Gastroesophageal sphincter (tissue), 4 donors: Measurements from ENCODE around the gene BABAM2. TPM values are rescaled to one million over a fixed set of nuclear protein-coding genes. Genes with fewer than 3 reads are reported as not detected.

Experiments used
- ATAC-seq: fragments of 150-250 bp; one replicate; pipeline ENCODE4 v1.9.1; 2016; ENCODE audit warnings: mild to moderate bottlenecking, moderate library complexity
- H3K27ac ChIP-seq, 4 donors: fragments of 200-600 bp; sonication (generic) in 3 of 4; 1 replicate in 3 of 4; 2 replicates in 1 of 4; pipeline ENCODE4 v1.5.1; 2016 to 2019
- H3K27me3 ChIP-seq: fragments of 200-600 bp; sonication (generic); one replicate; pipeline ENCODE4 v1.5.1; 2019
- H3K36me3 ChIP-seq, 2 donors: fragments of 200-600 bp; sonication (generic); one replicate each; pipeline ENCODE4 v1.5.1; 2019; ENCODE audit warnings: control low read depth in 1 of 2
- H3K4me1 ChIP-seq, 3 donors: fragments of 200-600 bp; sonication (generic); 1 replicate in 2 of 3; 2 replicates in 1 of 3; pipeline ENCODE4 v1.5.1; 2016 to 2019; ENCODE audit warnings: control low read depth in 2 of 3
- H3K4me3 ChIP-seq, 2 donors: fragments of 200-600 bp; sonication (generic); one replicate each; pipeline ENCODE4 v1.5.1; 2019; ENCODE audit warnings: mild to moderate bottlenecking in 1 of 2, moderate library complexity in 1 of 2
- H3K9me3 ChIP-seq, 3 donors: fragments of 200-600 bp; sonication (generic); one replicate each; pipeline ENCODE4 v1.5.1; 2017 to 2019; ENCODE audit warnings: control low read depth in 2 of 3
- EP300 ChIP-seq: sonication (generic); formaldehyde crosslinking; IDR thresholded peaks from one replicate; pipeline ENCODE4 v1.6.1; 2017; ENCODE audit warnings: antibody characterized with exemption, mild to moderate bottlenecking
- POLR2A ChIP-seq, 2 donors: fragments of 450-650 bp; IDR thresholded peaks; one replicate each; pipeline ENCODE4 v1.6.1; 2017; ENCODE audit warnings: antibody characterized with exemption in 2 of 2, mild to moderate bottlenecking in 2 of 2, moderate library complexity in 1 of 2
- POLR2AphosphoS5 ChIP-seq: sonication (generic); formaldehyde crosslinking; IDR thresholded peaks from one replicate; pipeline ENCODE4 v1.6.1; 2017; ENCODE audit warnings: antibody characterized with exemption
- WGBS, 2 donors: methylation state at CpG; one replicate each; pipeline ENCODE4 v1.1.5; 2018; ENCODE audit warnings: low coverage in 1 of 2; 5-methylcytosine and 5-hydroxymethylcytosine counted together
- total RNA-seq, 4 donors: library from RNA; depleted of rRNA; stranded (reverse); fragments of >200 nt; gene quantifications; one replicate each; pipeline ENCODE4 v1.1.0, GENCODE V29; 2016
- TF ChIP-seq, protein P1 (sequence below), 4 experiments: fragments of 200-600 bp in 2 of 4; fragments of 450-650 bp in 2 of 4; sonication (generic) in 1 of 4; IDR thresholded peaks; one replicate each; pipeline ENCODE4 v1.5.1; 2017 to 2019; ENCODE audit warnings: antibody characterized with exemption in 4 of 4, mild to moderate bottlenecking in 2 of 4, moderate library complexity in 2 of 4

The BABAM2 gene
- total RNA-seq, 4 donors from 2014 or later = 28.5 to 43.6 (median 37.4) TPM

DNA sequence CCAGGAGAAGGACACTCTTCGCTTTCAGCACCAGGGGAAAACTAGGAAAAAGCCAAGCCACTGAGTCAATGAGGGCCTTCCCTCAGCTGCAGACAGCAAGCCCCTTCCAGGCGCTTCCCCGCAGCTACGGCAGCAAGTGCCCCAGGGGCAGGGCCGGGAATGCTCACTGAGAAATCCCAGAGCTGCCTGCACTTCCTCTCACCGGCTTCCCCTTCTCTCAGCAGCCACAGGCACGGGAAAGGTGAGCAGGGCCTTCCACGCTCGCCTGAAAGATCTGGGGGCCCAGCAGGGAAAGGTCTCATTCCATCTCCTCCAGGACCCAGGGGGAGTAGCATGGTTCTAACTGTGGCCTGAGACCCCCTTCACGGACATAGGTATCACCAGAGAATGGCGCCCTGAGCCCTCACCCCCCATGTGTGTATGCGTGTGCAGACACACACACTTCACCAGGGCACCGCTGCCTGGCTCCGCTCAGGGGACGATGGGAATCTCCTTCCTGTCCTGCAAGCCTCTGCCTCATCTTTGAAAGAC lies 472.5 kb downstream of the BABAM2 start:
- 87 to 93% methylated on average over 3 to 4 of the region's 15 CpGs for WGBS, 2 donors

DNA sequence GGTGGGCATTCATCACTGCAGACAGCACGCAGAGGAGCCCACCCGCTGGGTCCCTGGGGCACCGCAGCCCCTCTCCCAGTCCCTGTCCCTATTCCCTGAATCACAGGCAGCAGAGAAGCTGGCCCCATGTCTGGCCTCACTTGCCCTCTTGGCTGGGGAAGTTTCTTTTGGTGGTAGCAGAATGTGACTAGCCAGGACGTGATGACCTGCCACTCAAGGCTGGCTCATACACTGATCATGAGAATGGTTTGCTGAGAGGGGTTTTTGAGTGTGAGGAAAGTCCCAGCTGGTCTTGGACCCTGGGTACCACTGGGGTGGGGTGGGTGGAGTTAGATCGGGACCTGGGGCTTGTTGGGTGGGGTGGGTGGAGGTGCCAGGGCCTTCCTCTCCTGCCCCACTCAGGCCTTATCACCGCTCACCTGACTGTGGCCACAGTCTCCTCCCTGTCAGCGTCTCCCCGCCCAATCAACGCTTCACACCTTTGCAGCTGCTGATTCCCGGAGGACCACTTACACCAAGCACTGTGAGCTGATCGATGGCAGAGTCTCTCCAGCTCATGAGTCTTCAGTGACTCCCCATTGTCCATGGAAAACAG lies 473.3 kb downstream of the BABAM2 start:
- no peak overlapping the region for H3K27ac ChIP-seq
- no peaks in the 10 kb centered on the region for H3K27me3 ChIP-seq
- H3K9me3 ChIP-seq = no peaks in the 10 kb centered on the region
- no peaks in the 10 kb centered on the region for H3K36me3 ChIP-seq
- no peaks in the 10 kb centered on the region for H3K4me1 ChIP-seq
- no peak overlapping the region for H3K4me3 ChIP-seq
- TF ChIP-seq EP300 (no peak), POLR2AphosphoS5 (no peak), POLR2A (IDR thresholded peaks at IDR 0.05) (no peak)
- TF ChIP-seq, protein P1, sequence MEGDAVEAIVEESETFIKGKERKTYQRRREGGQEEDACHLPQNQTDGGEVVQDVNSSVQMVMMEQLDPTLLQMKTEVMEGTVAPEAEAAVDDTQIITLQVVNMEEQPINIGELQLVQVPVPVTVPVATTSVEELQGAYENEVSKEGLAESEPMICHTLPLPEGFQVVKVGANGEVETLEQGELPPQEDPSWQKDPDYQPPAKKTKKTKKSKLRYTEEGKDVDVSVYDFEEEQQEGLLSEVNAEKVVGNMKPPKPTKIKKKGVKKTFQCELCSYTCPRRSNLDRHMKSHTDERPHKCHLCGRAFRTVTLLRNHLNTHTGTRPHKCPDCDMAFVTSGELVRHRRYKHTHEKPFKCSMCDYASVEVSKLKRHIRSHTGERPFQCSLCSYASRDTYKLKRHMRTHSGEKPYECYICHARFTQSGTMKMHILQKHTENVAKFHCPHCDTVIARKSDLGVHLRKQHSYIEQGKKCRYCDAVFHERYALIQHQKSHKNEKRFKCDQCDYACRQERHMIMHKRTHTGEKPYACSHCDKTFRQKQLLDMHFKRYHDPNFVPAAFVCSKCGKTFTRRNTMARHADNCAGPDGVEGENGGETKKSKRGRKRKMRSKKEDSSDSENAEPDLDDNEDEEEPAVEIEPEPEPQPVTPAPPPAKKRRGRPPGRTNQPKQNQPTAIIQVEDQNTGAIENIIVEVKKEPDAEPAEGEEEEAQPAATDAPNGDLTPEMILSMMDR (IDR thresholded peaks at IDR 0.05) = no peak
- WGBS, 2 donors = 92% methylated on average over 2 of the region's 11 CpGs; no CpG with 5 or more reads in 1 of the 2 donors
- no peak for ATAC-seq

More for the DNA sequence above, 472.5 kb downstream of the BABAM2 start:
- ATAC-seq = no peak
- no peak overlapping the region for H3K27ac ChIP-seq
- TF ChIP-seq EP300 (no peak), POLR2AphosphoS5 (no peak)
- TF ChIP-seq, protein P1 (IDR thresholded peaks at IDR 0.05) = no peak
- no peaks in the 10 kb centered on the region for H3K9me3 ChIP-seq
- no peaks in the 10 kb centered on the region for H3K27me3 ChIP-seq
- H3K36me3 ChIP-seq = no peaks in the 10 kb centered on the region
- no peak overlapping the region for H3K4me3 ChIP-seq
- no peaks in the 10 kb centered on the region for H3K4me1 ChIP-seq

DNA sequence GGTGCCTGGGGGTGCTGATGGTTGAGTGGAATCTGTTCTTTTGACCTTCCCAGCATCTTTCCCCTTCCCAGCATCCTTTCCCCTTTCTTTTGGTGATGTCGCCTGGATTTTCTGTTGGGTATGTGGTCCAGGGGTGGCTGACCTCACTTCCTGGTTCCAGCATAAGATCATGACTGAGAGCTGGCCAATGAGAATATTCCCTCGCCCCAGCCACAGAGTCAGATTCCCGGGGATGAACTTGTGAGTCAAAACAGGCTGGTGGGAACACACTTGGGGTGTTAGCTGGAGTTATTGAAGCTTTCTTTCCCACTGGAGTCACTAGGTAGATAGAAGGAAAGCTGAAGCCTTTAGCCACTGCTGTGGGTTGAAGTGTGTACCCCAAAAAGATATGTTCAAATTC lies 474.1 kb downstream of the BABAM2 start:
- Histone ChIP-seq H3K4me1 (no peaks in the 10 kb centered on the region), H3K27me3 (no peaks in the 10 kb centered on the region), H3K4me3 (no peak overlapping the region), H3K36me3 (no peaks in the 10 kb centered on the region), H3K27ac (no peak overlapping the region), H3K9me3 (no peaks in the 10 kb centered on the region)
- WGBS, 2 donors = 80 to 88% methylated on average over 3 of the region's 3 CpGs
- ATAC-seq = no peak
- TF ChIP-seq POLR2AphosphoS5 (no peak), EP300 (no peak), POLR2A (IDR thresholded peaks at IDR 0.05) (no peak)
- TF ChIP-seq, protein P1 (IDR thresholded peaks at IDR 0.05) = no peak

- ATAC-seq = no peak
- H3K27ac ChIP-seq = no peak overlapping the region
- 60 to 62% methylated on average over 2 to 4 of the region's 8 CpGs for WGBS, 2 donors
- no peaks in the 10 kb centered on the region for H3K27me3 ChIP-seq
- H3K4me1 ChIP-seq = no peaks in the 10 kb centered on the region
- no peaks in the 10 kb centered on the region for H3K9me3 ChIP-seq
- no peak overlapping the region for H3K4me3 ChIP-seq
- no peaks in the 10 kb centered on the region for H3K36me3 ChIP-seq
- TF ChIP-seq, protein P1 (IDR thresholded peaks at IDR 0.05) = no peak
Observed at GRCh38 chr2:28365158-28365557, 474.6 kb downstream of the BABAM2 start.

DNA sequence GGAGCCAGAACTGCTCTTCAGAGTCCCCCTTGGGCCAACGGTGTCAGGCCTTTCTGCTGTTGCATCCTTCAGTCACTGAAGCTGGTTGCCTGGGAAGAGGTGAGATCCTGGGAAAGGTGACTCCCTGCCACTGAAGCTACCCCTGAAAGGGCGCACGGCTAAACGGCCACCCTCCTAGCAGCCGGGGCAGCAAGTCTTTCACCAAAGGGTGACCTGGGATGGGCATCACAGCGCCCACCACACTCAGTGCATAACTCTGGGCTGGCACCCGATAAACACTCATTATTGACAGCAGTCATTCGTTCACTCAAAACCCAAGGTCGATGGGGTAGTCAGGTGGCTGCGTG lies 475.6 kb downstream of the BABAM2 start:
- Histone ChIP-seq H3K27me3 (no peaks in the 10 kb centered on the region), H3K4me1 (no peaks in the 10 kb centered on the region), H3K36me3 (no peaks in the 10 kb centered on the region), H3K4me3 (no peak overlapping the region), H3K27ac (no peak overlapping the region), H3K9me3 (no peaks in the 10 kb centered on the region)
- ATAC-seq = peak; percentile 6
- TF ChIP-seq EP300 (no peak), POLR2A (IDR thresholded peaks at IDR 0.05) (no peak), POLR2AphosphoS5 (no peak)
- TF ChIP-seq, protein P1 (IDR thresholded peaks at IDR 0.05) = no peak
- 87% methylated on average over 4 of the region's 10 CpGs; no CpG with 5 or more reads in 1 of the 2 donors for WGBS, 2 donors
